Vagina (tissue), 2 donors: Measurements from ENCODE around the gene OPTC. TPM values are rescaled to one million over a fixed set of nuclear protein-coding genes. Genes with fewer than 3 reads are reported as not detected.

ENCODE experiments used
- DNase-seq, 2 donors: peaks; one replicate each; pipeline ENCODE4 v3.0.0-alpha.2; 2017; ENCODE audit errors: extremely low spot score in 2 of 2
- H3K27ac ChIP-seq: fragments of 200-600 bp; sonication (generic); one replicate; pipeline ENCODE4 v1.5.1; 2019
- H3K27me3 ChIP-seq: fragments of 200-600 bp; sonication (generic); one replicate; pipeline ENCODE4 v1.5.1; 2019
- H3K36me3 ChIP-seq, 2 donors: fragments of 200-600 bp; sonication (generic); one replicate each; pipeline ENCODE4 v1.5.1; 2017 to 2019
- H3K4me1 ChIP-seq: fragments of 200-600 bp; sonication (generic); one replicate; pipeline ENCODE4 v1.5.1; 2019
- H3K4me3 ChIP-seq, 2 donors: fragments of 200-600 bp; sonication (generic); 1 replicate in 1 of 2; 2 replicates in 1 of 2; pipeline ENCODE4 v1.5.1; 2016 to 2019
- H3K9me3 ChIP-seq: fragments of 200-600 bp; sonication (generic); one replicate; pipeline ENCODE4 v1.5.1; 2019
- POLR2A ChIP-seq, 2 donors: fragments of 450-650 bp; IDR thresholded peaks; one replicate each; pipeline ENCODE4 v1.6.1; 2017; ENCODE audit warnings: antibody characterized with exemption in 2 of 2, mild to moderate bottlenecking in 2 of 2, moderate library complexity in 2 of 2
- POLR2AphosphoS5 ChIP-seq, 2 donors: sonication (generic); formaldehyde crosslinking; IDR thresholded peaks; one replicate each; pipeline ENCODE4 v1.9.0; 2017; ENCODE audit warnings: antibody characterized with exemption in 2 of 2, mild to moderate bottlenecking in 2 of 2, low read depth in 1 of 2; ENCODE audit not compliant: insufficient read depth in 1 of 2
- intact Hi-C: fragments of 100-400 bp; cut with DNase I; formaldehyde crosslinking; loops from one replicate; pipeline ENCODE4 v1.15.1; 2023
- total RNA-seq: library from RNA; depleted of rRNA; stranded (reverse); fragments of >200 nt; gene quantifications from one replicate; pipeline ENCODE4 v1.2.3, GENCODE V29; 2016
- TF ChIP-seq, protein P1 (sequence below), 3 experiments: fragments of 450-650 bp in 2 of 3; fragments of 200-600 bp in 1 of 3; sonication (generic) in 1 of 3; IDR thresholded peaks; one replicate each; pipeline ENCODE4 v1.5.1; 2017 to 2019; ENCODE audit warnings: antibody characterized with exemption in 3 of 3, mild to moderate bottlenecking in 2 of 3, moderate library complexity in 2 of 3

The OPTC gene
- total RNA-seq, 1 donor from 2014 or later = not detected

DNA sequence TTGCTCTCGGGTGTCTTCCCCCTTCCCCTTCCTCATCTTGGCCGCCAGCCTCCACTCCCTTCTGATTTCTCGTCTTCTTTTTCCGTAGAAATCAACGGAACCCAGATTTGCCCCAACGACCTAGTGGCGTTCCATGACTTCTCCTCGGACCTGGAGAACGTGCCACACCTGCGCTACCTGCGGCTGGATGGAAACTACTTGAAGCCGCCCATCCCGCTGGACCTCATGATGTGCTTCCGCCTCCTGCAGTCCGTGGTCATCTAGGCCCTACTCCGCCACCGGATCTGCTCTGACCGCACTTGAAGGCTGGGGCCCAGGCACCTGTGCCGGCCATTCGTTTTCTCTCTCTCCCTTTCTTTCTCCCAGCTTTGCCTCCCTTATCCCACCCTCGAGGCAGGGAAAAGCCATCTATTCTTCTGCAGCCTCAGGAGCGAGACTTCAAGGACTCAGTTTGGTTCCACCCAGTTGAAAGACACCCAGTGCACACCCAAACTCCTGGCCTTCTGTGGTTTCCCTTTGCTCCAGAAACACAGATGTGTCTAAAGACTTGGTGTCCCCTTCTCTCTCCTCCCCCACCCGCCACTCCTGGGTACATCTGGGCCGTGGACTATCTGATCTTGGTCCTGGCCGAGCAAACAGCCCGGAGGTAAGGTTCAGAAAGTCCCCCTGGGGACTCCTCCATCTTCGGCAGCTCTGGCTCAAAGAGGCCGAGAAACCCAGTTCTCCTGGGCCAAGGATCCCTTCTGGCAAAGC lies 7.2 kb upstream of the OPTC start:
- peak overlapping the region; percentile 88 for H3K27ac ChIP-seq
- H3K4me1 ChIP-seq = peaks cover 52% of the 10 kb centered on the region
- peaks cover 0 to 15% of the 10 kb centered on the region in 2 donors for H3K36me3 ChIP-seq
- no peak for DNase-seq
- H3K27me3 ChIP-seq = no peaks in the 10 kb centered on the region
- intact Hi-C loops = loop anchor here (5.0 kb wide), 2 partner anchors 44 to 144 kb away; no protein-coding TSS in a partner anchor
- no peak for TF ChIP-seq POLR2AphosphoS5 (IDR thresholded peaks at IDR 0.05; ENCODE audit: insufficient read depth in 1 of 2, low read depth in 1 of 2)
- TF ChIP-seq, protein P1, sequence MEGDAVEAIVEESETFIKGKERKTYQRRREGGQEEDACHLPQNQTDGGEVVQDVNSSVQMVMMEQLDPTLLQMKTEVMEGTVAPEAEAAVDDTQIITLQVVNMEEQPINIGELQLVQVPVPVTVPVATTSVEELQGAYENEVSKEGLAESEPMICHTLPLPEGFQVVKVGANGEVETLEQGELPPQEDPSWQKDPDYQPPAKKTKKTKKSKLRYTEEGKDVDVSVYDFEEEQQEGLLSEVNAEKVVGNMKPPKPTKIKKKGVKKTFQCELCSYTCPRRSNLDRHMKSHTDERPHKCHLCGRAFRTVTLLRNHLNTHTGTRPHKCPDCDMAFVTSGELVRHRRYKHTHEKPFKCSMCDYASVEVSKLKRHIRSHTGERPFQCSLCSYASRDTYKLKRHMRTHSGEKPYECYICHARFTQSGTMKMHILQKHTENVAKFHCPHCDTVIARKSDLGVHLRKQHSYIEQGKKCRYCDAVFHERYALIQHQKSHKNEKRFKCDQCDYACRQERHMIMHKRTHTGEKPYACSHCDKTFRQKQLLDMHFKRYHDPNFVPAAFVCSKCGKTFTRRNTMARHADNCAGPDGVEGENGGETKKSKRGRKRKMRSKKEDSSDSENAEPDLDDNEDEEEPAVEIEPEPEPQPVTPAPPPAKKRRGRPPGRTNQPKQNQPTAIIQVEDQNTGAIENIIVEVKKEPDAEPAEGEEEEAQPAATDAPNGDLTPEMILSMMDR (IDR thresholded peaks at IDR 0.05) = no peak
- TF ChIP-seq POLR2A (IDR thresholded peaks at IDR 0.05) = no peak
- H3K9me3 ChIP-seq = no peaks in the 10 kb centered on the region
- peak overlapping the region in 1 of 2 donors; percentile 25 for H3K4me3 ChIP-seq

DNA sequence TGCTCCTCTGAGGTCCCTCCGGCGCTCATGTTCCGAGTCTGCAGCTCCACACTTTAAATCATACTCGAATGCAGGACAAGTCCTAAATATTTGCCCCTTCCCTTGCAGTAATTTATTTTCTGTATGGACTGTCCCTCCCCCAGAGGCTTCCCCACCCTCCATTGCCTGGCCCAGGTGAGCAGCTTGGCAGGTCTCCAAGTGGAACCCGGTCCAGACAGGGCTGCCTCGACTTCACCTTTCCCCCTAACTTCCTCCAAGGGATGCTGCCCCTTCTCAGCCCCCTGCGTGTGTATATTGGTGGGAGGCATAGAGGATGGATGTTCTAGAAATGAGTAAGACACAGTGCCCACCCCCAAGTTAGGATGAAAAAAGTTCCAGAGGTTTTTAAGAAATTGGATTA lies 5.4 kb upstream of the OPTC start:
- Histone ChIP-seq H3K27me3 (no peaks in the 10 kb centered on the region), H3K4me3 (no peak overlapping the region), H3K27ac (peak overlapping the region; percentile 88), H3K4me1 (peaks cover 47% of the 10 kb centered on the region), H3K9me3 (no peaks in the 10 kb centered on the region), H3K36me3 (peaks cover 0 to 10% of the 10 kb centered on the region in 2 donors)
- no peak for DNase-seq
- intact Hi-C loops = loop anchor here (5.0 kb wide), 2 partner anchors 46 to 146 kb away; no protein-coding TSS in a partner anchor
- TF ChIP-seq, protein P1 (IDR thresholded peaks at IDR 0.05) = no peak
- TF ChIP-seq POLR2AphosphoS5 (IDR thresholded peaks at IDR 0.05; ENCODE audit: insufficient read depth in 1 of 2, low read depth in 1 of 2) (no peak), POLR2A (IDR thresholded peaks at IDR 0.05) (no peak)

GRCh38 chr1:203490607-203491006 lies 3.3 kb upstream of the OPTC start:
- no peaks in the 10 kb centered on the region for H3K9me3 ChIP-seq
- DNase-seq = no peak
- H3K4me3 ChIP-seq = no peak overlapping the region
- TF ChIP-seq POLR2AphosphoS5 (IDR thresholded peaks at IDR 0.05; ENCODE audit: insufficient read depth in 1 of 2, low read depth in 1 of 2) (no peak), POLR2A (IDR thresholded peaks at IDR 0.05) (no peak)
- TF ChIP-seq, protein P1 (IDR thresholded peaks at IDR 0.05) = no peak
- H3K36me3 ChIP-seq = no peaks in the 10 kb centered on the region
- H3K27me3 ChIP-seq = no peaks in the 10 kb centered on the region
- intact Hi-C loops = no loop called here
- no peak overlapping the region for H3K27ac ChIP-seq
- peaks cover 35% of the 10 kb centered on the region for H3K4me1 ChIP-seq

GRCh38 chr1:203491664-203492063 lies 2.3 kb upstream of the OPTC start:
- H3K27ac ChIP-seq = no peak overlapping the region
- intact Hi-C loops = no loop called here

More at GRCh38 chr1:203491664-203492063, 2.3 kb upstream of the OPTC start:
- H3K4me1 ChIP-seq = peaks cover 27% of the 10 kb centered on the region
- no peaks in the 10 kb centered on the region for H3K9me3 ChIP-seq
- H3K36me3 ChIP-seq = no peaks in the 10 kb centered on the region
- H3K4me3 ChIP-seq = no peak overlapping the region
- no peak for DNase-seq
- no peaks in the 10 kb centered on the region for H3K27me3 ChIP-seq
- peak in 1 of 2 donors; percentile 6 for TF ChIP-seq POLR2AphosphoS5 (IDR thresholded peaks at IDR 0.05; ENCODE audit: insufficient read depth in 1 of 2, low read depth in 1 of 2)
- TF ChIP-seq, protein P1 (IDR thresholded peaks at IDR 0.05) = no peak
